Keratinocyte (primary cell): Measurements from ENCODE around the gene PRLR. TPM values are rescaled to one million over a fixed set of nuclear protein-coding genes. Genes with fewer than 3 reads are reported as not detected.

Experiments
- DNase-seq: peaks from one replicate; pipeline ENCODE4 v3.0.0-alpha.2; 2011; ENCODE audit warnings: low read depth, missing footprints, low spot score
- FAIRE-seq: peaks from 2 replicates; lab custom pipeline; 2011; peaks lifted over from hg19 to GRCh38; lab: Jason Lieb, UNC
- H2AFZ ChIP-seq: 2 replicates; pipeline ENCODE4 v1.6.0; 2012; ENCODE audit warnings: low read length, control low read depth, inconsistent platforms; ENCODE audit not compliant: control insufficient read depth
- H3K27ac ChIP-seq: 2 replicates; pipeline ENCODE4 v1.5.1; 2011; ENCODE audit warnings: low read length; ENCODE audit not compliant: control insufficient read depth, insufficient read depth
- H3K27me3 ChIP-seq: 3 replicates; pipeline ENCODE4 v1.6.0; 2011; ENCODE audit warnings: low read length; ENCODE audit not compliant: control insufficient read depth, insufficient read depth; ENCODE audit errors: extremely low read depth
- H3K36me3 ChIP-seq, 2 experiments: 2 replicates in 1 of 2; 3 replicates in 1 of 2; pipeline ENCODE4 v1.5.1; 2011; ENCODE audit warnings: low read length in 2 of 2, mild to moderate bottlenecking in 1 of 2; ENCODE audit not compliant: control insufficient read depth in 2 of 2, insufficient read depth in 2 of 2; ENCODE audit errors: extremely low read depth in 1 of 2
- H3K4me1 ChIP-seq: 3 replicates; pipeline ENCODE4 v1.5.1; 2011; ENCODE audit warnings: low read length; ENCODE audit not compliant: control insufficient read depth, insufficient read depth; ENCODE audit errors: extremely low read depth
- H3K4me2 ChIP-seq: 3 replicates; pipeline ENCODE4 v1.6.0; 2011; ENCODE audit warnings: low read depth, low read length; ENCODE audit not compliant: control insufficient read depth, insufficient read depth; ENCODE audit errors: extremely low read depth
- H3K4me3 ChIP-seq, 3 experiments: fragments of 200-600 bp in 1 of 3; sonication (generic) in 1 of 3; 2 replicates in 2 of 3; 3 replicates in 1 of 3; pipeline ENCODE4 v1.5.1; 2011 to 2016; ENCODE audit warnings: low read length in 3 of 3, mild to moderate bottlenecking in 3 of 3, control low read depth in 2 of 3, inconsistent platforms in 1 of 3, low read depth in 1 of 3, mixed read lengths in 1 of 3, mixed run types in 1 of 3, moderate library complexity in 1 of 3; ENCODE audit not compliant: control insufficient read depth in 2 of 3, insufficient read depth in 2 of 3; ENCODE audit errors: extremely low read depth in 1 of 3
- H3K79me2 ChIP-seq: 2 replicates; pipeline ENCODE4 v1.6.0; 2012; ENCODE audit warnings: low read length; ENCODE audit not compliant: control insufficient read depth, insufficient read depth
- H3K9ac ChIP-seq: 3 replicates; pipeline ENCODE4 v1.6.0; 2011; ENCODE audit warnings: low read length; ENCODE audit not compliant: control insufficient read depth, insufficient read depth; ENCODE audit errors: extremely low read depth
- H3K9me1 ChIP-seq: 3 replicates; pipeline ENCODE4 v1.6.0; 2011; ENCODE audit warnings: low read length; ENCODE audit not compliant: control insufficient read depth, insufficient read depth; ENCODE audit errors: extremely low read depth
- H3K9me3 ChIP-seq: 2 replicates; pipeline ENCODE4 v1.5.1; 2012; ENCODE audit warnings: low read depth, low read length; ENCODE audit not compliant: control insufficient read depth
- H4K20me1 ChIP-seq: 3 replicates; pipeline ENCODE4 v1.6.0; 2011; ENCODE audit warnings: low read length; ENCODE audit not compliant: control insufficient read depth, insufficient read depth; ENCODE audit errors: extremely low read depth
- EZH2 ChIP-seq: IDR thresholded peaks from one replicate; pipeline ENCODE4 v1.6.1; 2012; ENCODE audit warnings: inconsistent platforms, mild to moderate bottlenecking, low read length, moderate library complexity
- dilution Hi-C: fragments of 300-500 bp; cut with MboI; formaldehyde crosslinking; loops from one replicate; pipeline ENCODE4 v1.7.0; 2020; ENCODE audit warnings: low sequenced_read_pairs; ENCODE audit not compliant: extremely low pct_ligation_motif_present
- polyA plus RNA-seq, 5 experiments: library from polyadenylated mRNA; depleted of rRNA in 3 of 5; stranded (reverse) in 3 of 5; stranded (forward) in 1 of 5; unstranded in 1 of 5; fragments of >200 nt; gene quantifications; 1 replicate in 1 of 5; 2 replicates in 3 of 5; 3 replicates in 1 of 5; pipeline versions ENCODE4 v1.2.1 to v1.2.3, GENCODE V29; 2011 to 2012; ENCODE audit warnings: missing spikeins in 2 of 5, low read depth in 1 of 5, low replicate concordance in 1 of 5
- TF ChIP-seq, protein P1 (sequence below), 3 experiments: IDR thresholded peaks in 1 of 3; conservative IDR thresholded peaks in 1 of 3; optimal IDR thresholded peaks in 1 of 3; 2 replicates in 2 of 3; 3 replicates in 1 of 3; pipeline versions ENCODE3 to v1.5.1; 2011; ENCODE audit warnings: low read length in 3 of 3, mild to moderate bottlenecking in 3 of 3, moderate library complexity in 2 of 3, control low read depth in 1 of 3, inconsistent platforms in 1 of 3; ENCODE audit not compliant: insufficient read depth in 2 of 3; ENCODE audit errors: extremely low read depth in 1 of 3

Gene PRLR
- polyA plus RNA-seq, 1 donor (not counting 4 experiments of a cell fraction or from before 2014, with no cell fraction given), result 0.04 TPM

DNA sequence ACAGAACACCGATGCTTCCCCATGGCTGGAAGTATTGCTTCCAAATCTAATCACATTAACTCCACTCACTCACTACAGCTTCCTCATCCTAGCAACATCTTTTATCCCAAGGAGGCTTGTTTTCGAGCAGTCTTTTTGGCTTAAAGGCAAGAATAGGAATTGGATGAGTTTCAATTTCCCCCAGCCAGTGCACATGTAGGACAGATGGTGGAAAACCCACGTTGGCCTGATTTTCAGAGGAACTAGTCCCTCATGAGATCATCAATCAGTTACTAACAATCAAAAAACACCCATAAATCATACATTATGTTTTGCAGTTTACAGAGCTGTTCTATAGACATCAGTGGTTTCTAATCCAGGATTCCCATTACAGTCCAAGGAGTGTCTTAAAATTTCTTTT, 134.1 kb downstream of the PRLR start:
- no peak overlapping the region for H3K4me3 ChIP-seq
- FAIRE-seq (no peak), DNase-seq (no peak)
- H3K79me2 ChIP-seq, result no peaks in the 10 kb centered on the region
- H3K9me3 ChIP-seq, result no peaks in the 10 kb centered on the region
- no peaks in the 10 kb centered on the region for H3K27me3 ChIP-seq
- H2AFZ ChIP-seq, result no peak overlapping the region
- no peak overlapping the region for H3K9ac ChIP-seq
- H3K9me1 ChIP-seq, result no peaks in the 10 kb centered on the region
- H4K20me1 ChIP-seq, result no peaks in the 10 kb centered on the region
- H3K36me3 ChIP-seq, result no peaks in the 10 kb centered on the region
- TF ChIP-seq EZH2, result no peak
- TF ChIP-seq, protein P1, sequence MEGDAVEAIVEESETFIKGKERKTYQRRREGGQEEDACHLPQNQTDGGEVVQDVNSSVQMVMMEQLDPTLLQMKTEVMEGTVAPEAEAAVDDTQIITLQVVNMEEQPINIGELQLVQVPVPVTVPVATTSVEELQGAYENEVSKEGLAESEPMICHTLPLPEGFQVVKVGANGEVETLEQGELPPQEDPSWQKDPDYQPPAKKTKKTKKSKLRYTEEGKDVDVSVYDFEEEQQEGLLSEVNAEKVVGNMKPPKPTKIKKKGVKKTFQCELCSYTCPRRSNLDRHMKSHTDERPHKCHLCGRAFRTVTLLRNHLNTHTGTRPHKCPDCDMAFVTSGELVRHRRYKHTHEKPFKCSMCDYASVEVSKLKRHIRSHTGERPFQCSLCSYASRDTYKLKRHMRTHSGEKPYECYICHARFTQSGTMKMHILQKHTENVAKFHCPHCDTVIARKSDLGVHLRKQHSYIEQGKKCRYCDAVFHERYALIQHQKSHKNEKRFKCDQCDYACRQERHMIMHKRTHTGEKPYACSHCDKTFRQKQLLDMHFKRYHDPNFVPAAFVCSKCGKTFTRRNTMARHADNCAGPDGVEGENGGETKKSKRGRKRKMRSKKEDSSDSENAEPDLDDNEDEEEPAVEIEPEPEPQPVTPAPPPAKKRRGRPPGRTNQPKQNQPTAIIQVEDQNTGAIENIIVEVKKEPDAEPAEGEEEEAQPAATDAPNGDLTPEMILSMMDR (optimal IDR thresholded peaks at IDR 0.05 in 1 of 3, IDR thresholded peaks at IDR 0.05 in 1 of 3, conservative IDR thresholded peaks at IDR 0.05 in 1 of 3; ENCODE audit: extremely low read depth in 1 of 3, insufficient read depth in 2 of 3, low read length in 3 of 3), result no peak
- dilution Hi-C loops, result no loop called here
- H3K4me1 ChIP-seq, result no peaks in the 10 kb centered on the region
- H3K27ac ChIP-seq, result no peak overlapping the region
- H3K4me2 ChIP-seq, result no peak overlapping the region

DNA sequence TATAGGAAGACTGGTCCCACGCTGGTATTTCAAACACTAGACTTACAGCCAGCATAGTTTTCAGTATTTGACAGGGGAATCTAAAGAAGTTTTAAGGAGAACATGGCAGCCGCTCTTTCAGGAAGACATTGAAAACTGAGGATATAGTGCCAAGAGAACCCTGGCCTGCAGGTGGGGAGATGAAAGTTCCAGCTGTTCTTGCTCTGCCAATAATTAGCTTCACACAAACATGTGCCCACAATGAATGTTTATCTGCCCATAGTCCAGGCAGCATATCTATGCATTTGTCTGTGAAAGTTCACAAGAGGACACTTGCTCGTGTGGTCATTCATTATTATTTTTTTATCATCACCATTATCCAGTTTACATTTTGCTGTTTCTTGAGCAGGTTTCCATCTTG, 134.9 kb downstream of the PRLR start:
- Histone ChIP-seq H3K9me1 (no peaks in the 10 kb centered on the region), H3K4me2 (no peak overlapping the region), H3K4me1 (no peaks in the 10 kb centered on the region), H3K4me3 (no peak overlapping the region), H4K20me1 (no peaks in the 10 kb centered on the region), H3K9ac (no peak overlapping the region), H3K36me3 (no peaks in the 10 kb centered on the region), H3K27me3 (no peaks in the 10 kb centered on the region), H3K79me2 (no peaks in the 10 kb centered on the region), H2AFZ (no peak overlapping the region), H3K9me3 (no peaks in the 10 kb centered on the region), H3K27ac (no peak overlapping the region)
- no peak for FAIRE-seq
- TF ChIP-seq, protein P1 (optimal IDR thresholded peaks at IDR 0.05 in 1 of 3, IDR thresholded peaks at IDR 0.05 in 1 of 3, conservative IDR thresholded peaks at IDR 0.05 in 1 of 3; ENCODE audit: extremely low read depth in 1 of 3, insufficient read depth in 2 of 3, low read length in 3 of 3), result no peak
- TF ChIP-seq EZH2, result no peak
- dilution Hi-C loops, result no loop called here
- DNase-seq, result no peak
